Endodermal cell (in vitro differentiated cells): ENCODE results near the gene PAK2. TPM values are rescaled to one million over a fixed set of nuclear protein-coding genes. Genes with fewer than 3 reads are reported as not detected.

Experiments used
- DNase-seq: peaks from one replicate; pipeline ENCODE4 v3.0.0-alpha.2; 2017
- H3K27ac ChIP-seq: 2 replicates; pipeline ENCODE4 v1.5.1; 2013; ENCODE audit warnings: mild to moderate bottlenecking, low read depth, low read length, moderate library complexity
- H3K27me3 ChIP-seq: 2 replicates; pipeline ENCODE4 v1.6.1; 2013; ENCODE audit warnings: mild to moderate bottlenecking, low read length, moderate library complexity; ENCODE audit not compliant: insufficient read depth, control insufficient read depth, poor library complexity, severe bottlenecking
- H3K36me3 ChIP-seq: 2 replicates; pipeline ENCODE4 v1.7.0; 2013; ENCODE audit warnings: mild to moderate bottlenecking, low read length, moderate library complexity; ENCODE audit not compliant: control insufficient read depth, insufficient read depth
- H3K4me1 ChIP-seq: one replicate; pipeline ENCODE4 v1.7.0; 2013; ENCODE audit warnings: low read length; ENCODE audit not compliant: control insufficient read depth, insufficient read depth
- H3K4me3 ChIP-seq: 2 replicates; pipeline ENCODE4 v1.5.1; 2013; ENCODE audit warnings: mild to moderate bottlenecking, low read length, moderate library complexity
- H3K9ac ChIP-seq: 2 replicates; pipeline ENCODE4 v1.6.1; 2013; ENCODE audit warnings: mild to moderate bottlenecking, low read length, moderate library complexity; ENCODE audit not compliant: poor library complexity, severe bottlenecking; ENCODE audit errors: extremely low read depth
- H3K9me3 ChIP-seq: 2 replicates; pipeline ENCODE4 v1.6.1; 2013; ENCODE audit warnings: mild to moderate bottlenecking, low read length, moderate library complexity; ENCODE audit not compliant: control insufficient read depth
- H3K27ac Mint-ChIP-seq: 2 replicates; pipeline ENCODE4 v1.8.0; 2020; ENCODE audit warnings: mixed read lengths
- H3K27me3 Mint-ChIP-seq: 2 replicates; pipeline ENCODE4 v1.8.0; 2021; ENCODE audit warnings: mild to moderate bottlenecking, mixed read lengths; ENCODE audit not compliant: insufficient read depth
- H3K36me3 Mint-ChIP-seq: 2 replicates; pipeline ENCODE4 v1.8.0; 2020; ENCODE audit warnings: low read depth, mixed read lengths
- H3K4me1 Mint-ChIP-seq: 2 replicates; pipeline ENCODE4 v1.8.0; 2020; ENCODE audit warnings: mixed read lengths
- H3K4me3 Mint-ChIP-seq: 2 replicates; pipeline ENCODE4 v1.8.0; 2020; ENCODE audit warnings: mild to moderate bottlenecking, moderate library complexity, mixed read lengths
- H3K9me3 Mint-ChIP-seq: 2 replicates; pipeline ENCODE4 v1.8.0; 2020; ENCODE audit warnings: mild to moderate bottlenecking, mixed read lengths
- WGBS, 2 experiments: methylation state at CpG; one replicate each; pipeline versions ENCODE4 v1.1.5 to v1.1.7; 2013; ENCODE audit warnings: missing lambda C conversion rate in 2 of 2, mixed read lengths in 1 of 2; ENCODE audit not compliant: insufficient coverage in 1 of 2, insufficient read length in 1 of 2; 5-methylcytosine and 5-hydroxymethylcytosine counted together
- total RNA-seq, 2 donors: library from RNA; stranded (reverse); fragmentation: NEBNext Ultra II Directional in 1 of 2; extraction: Animal tissue kit (Norgen Biotek cat#: 25700) in 1 of 2; gene quantifications; 2 replicates in 1 of 2; 3 replicates in 1 of 2; pipeline ENCODE4 v1.2.1, GENCODE V29; 2021
- TF ChIP-seq, protein P1 (sequence below): fragments of 200-600 bp; sonication (generic); conservative IDR thresholded peaks from 2 replicates; pipeline ENCODE4 v1.5.0; 2021; ENCODE audit warnings: antibody characterized with exemption, mild to moderate bottlenecking

Gene PAK2
- total RNA-seq, 2 donors from 2014 or later: 58.7 to 76.6 TPM

DNA sequence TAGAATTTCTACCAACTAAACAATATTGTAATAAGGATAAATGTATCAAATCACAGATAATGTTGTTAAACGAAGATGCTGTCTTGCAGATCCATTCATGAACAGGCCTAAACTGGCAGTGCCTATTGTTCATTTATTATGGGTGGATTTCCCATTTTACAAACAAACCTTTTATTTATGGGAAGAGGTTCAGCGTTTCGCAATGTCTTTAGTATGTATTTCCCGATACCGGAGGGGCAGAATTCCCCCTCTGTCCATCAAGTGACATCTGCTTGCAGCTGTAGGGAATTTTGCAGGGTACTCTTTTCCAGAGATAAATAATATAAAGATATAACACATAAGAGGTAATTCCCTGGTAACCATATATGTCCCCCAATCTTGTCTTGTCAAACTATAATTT is 33.3 kb upstream of the PAK2 start:
- Mint-ChIP-seq H3K27ac (no peak overlapping the region), H3K4me3 (no peak overlapping the region), H3K36me3 (no peaks in the 10 kb centered on the region), H3K27me3 (peaks cover 6% of the 10 kb centered on the region), H3K4me1 (peaks cover 3% of the 10 kb centered on the region), H3K9me3 (no peaks in the 10 kb centered on the region)
- no peaks in the 10 kb centered on the region for H3K27me3 ChIP-seq
- H3K9ac ChIP-seq: no peak overlapping the region
- no peaks in the 10 kb centered on the region for H3K4me1 ChIP-seq
- 90 to 100% methylated on average over 1 to 5 of the region's 5 CpGs for WGBS, 2 experiments
- TF ChIP-seq, protein P1, sequence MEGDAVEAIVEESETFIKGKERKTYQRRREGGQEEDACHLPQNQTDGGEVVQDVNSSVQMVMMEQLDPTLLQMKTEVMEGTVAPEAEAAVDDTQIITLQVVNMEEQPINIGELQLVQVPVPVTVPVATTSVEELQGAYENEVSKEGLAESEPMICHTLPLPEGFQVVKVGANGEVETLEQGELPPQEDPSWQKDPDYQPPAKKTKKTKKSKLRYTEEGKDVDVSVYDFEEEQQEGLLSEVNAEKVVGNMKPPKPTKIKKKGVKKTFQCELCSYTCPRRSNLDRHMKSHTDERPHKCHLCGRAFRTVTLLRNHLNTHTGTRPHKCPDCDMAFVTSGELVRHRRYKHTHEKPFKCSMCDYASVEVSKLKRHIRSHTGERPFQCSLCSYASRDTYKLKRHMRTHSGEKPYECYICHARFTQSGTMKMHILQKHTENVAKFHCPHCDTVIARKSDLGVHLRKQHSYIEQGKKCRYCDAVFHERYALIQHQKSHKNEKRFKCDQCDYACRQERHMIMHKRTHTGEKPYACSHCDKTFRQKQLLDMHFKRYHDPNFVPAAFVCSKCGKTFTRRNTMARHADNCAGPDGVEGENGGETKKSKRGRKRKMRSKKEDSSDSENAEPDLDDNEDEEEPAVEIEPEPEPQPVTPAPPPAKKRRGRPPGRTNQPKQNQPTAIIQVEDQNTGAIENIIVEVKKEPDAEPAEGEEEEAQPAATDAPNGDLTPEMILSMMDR: no peak
- H3K27ac ChIP-seq: no peak overlapping the region
- H3K4me3 ChIP-seq: no peak overlapping the region
- H3K9me3 ChIP-seq: no peaks in the 10 kb centered on the region
- no peak for DNase-seq
- no peaks in the 10 kb centered on the region for H3K36me3 ChIP-seq

DNA sequence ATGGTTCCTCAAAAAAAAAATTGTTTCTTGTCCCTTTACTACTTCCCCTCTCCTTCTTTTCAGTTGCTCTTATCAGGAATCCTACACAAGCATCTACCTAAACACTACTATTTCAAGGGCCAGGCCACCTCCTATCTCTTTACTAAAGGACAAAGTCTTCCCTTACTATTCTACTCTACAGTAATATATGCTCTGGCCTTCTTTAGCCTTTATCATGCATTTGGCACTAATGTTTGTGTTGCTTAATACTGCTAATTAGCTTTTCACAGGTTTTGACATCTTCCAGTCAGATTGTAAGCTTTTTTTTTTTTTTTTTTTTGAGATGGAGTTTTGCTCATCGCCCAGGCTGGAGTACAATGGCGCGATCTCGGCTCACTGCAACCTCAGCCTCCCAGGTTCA is 32.9 kb upstream of the PAK2 start:
- Mint-ChIP-seq H3K4me3 (no peak overlapping the region), H3K36me3 (no peaks in the 10 kb centered on the region), H3K27ac (no peak overlapping the region), H3K9me3 (no peaks in the 10 kb centered on the region), H3K27me3 (peaks cover 6% of the 10 kb centered on the region), H3K4me1 (peaks cover 6% of the 10 kb centered on the region)
- H3K27me3 ChIP-seq: no peaks in the 10 kb centered on the region
- TF ChIP-seq, protein P1: no peak
- DNase-seq: no peak
- 92% methylated on average over 4 of the region's 4 CpGs; no CpG with 5 or more reads in 1 of the 2 experiments for WGBS, 2 experiments
- no peak overlapping the region for H3K9ac ChIP-seq
- H3K4me1 ChIP-seq: no peaks in the 10 kb centered on the region
- no peak overlapping the region for H3K27ac ChIP-seq
- no peak overlapping the region for H3K4me3 ChIP-seq
- H3K9me3 ChIP-seq: no peaks in the 10 kb centered on the region
- no peaks in the 10 kb centered on the region for H3K36me3 ChIP-seq

DNA sequence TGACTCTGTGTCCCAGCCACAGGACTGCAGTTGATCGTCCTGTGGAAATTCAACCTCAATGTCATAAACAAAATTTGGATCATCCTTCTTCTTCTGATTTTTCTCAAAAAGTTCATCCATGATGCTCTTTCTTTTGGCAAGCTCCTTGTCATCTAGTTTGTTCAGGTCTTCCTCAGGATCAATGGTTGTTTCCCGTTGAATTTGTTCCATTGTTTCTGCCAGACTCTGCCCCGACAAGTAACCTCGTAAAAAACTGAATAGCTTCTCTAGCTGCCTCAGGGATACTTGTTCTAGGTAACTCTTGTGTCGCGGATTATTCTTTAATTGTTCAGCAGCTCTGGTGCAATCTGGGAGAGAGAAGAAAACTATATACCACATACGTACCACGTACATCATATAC is 32.1 kb upstream of the PAK2 start:
- no peak overlapping the region for H3K4me3 ChIP-seq
- H3K27me3 Mint-ChIP-seq: peaks cover 6% of the 10 kb centered on the region
- H3K36me3 ChIP-seq: no peaks in the 10 kb centered on the region
- no peak overlapping the region for H3K27ac ChIP-seq
- H3K27me3 ChIP-seq: no peaks in the 10 kb centered on the region
- no peaks in the 10 kb centered on the region for H3K4me1 ChIP-seq
- 75 to 95% methylated on average over 4 to 6 of the region's 8 CpGs for WGBS, 2 experiments
- TF ChIP-seq, protein P1: no peak
- H3K9ac ChIP-seq: no peak overlapping the region
- H3K9me3 Mint-ChIP-seq: no peaks in the 10 kb centered on the region
- H3K4me3 Mint-ChIP-seq: no peak overlapping the region
- peaks cover 7% of the 10 kb centered on the region for H3K4me1 Mint-ChIP-seq
- DNase-seq: no peak
- no peak overlapping the region for H3K27ac Mint-ChIP-seq
- H3K36me3 Mint-ChIP-seq: no peaks in the 10 kb centered on the region
- H3K9me3 ChIP-seq: no peaks in the 10 kb centered on the region
